PC-9 (cell line): ENCODE results near the gene ARHGAP26. TPM values are rescaled to one million over a fixed set of nuclear protein-coding genes. Genes with fewer than 3 reads are reported as not detected.
A peak's percentile ranks its signal among the peaks of the same experiment; 100 is the strongest.

Source experiments
- BruUV-seq: library from RNA; stranded (reverse); fragments of 400-500 nt; replicated peaks from 2 replicates; lab custom pipeline; 2021; lab: Mats Ljungman, UMichigan
- CTCF ChIA-PET: fragments of 300-600 bp; sonication (Branson Sonifier 250); formaldehyde crosslinking; loops from one replicate; lab custom pipeline; 2022; ENCODE audit warnings: antibody characterized with exemption; lab: Charles Lee
- POLR2A ChIA-PET: fragments of 300-600 bp; sonication (Branson Sonifier 250); formaldehyde crosslinking; loops from one replicate; lab custom pipeline; 2022; ENCODE audit warnings: antibody characterized with exemption; ENCODE audit not compliant: unreplicated experiment; lab: Charles Lee
- DNase-seq, 2 experiments: peaks; one replicate each; pipeline versions ENCODE4 v3.0.0 to v3.0.0-alpha.2; 2015 to 2022; ENCODE audit warnings: mixed read lengths in 1 of 2
- H2AFZ ChIP-seq: fragments of 200-600 bp; sonication (generic); 2 replicates; pipeline ENCODE4 v1.8.1; 2017; ENCODE audit warnings: antibody characterized with exemption
- H3F3A ChIP-seq: fragments of 200-600 bp; sonication (generic); 2 replicates; pipeline ENCODE4 v1.8.1; 2017; ENCODE audit warnings: antibody characterized with exemption, mild to moderate bottlenecking, low read depth; ENCODE audit not compliant: insufficient read depth
- H3K27ac ChIP-seq: fragments of 200-600 bp; sonication (generic); 2 replicates; pipeline ENCODE4 v1.6.1; 2016; ENCODE audit warnings: mixed run types
- H3K27me3 ChIP-seq: fragments of 200-600 bp; sonication (generic); 2 replicates; pipeline ENCODE4 v1.6.1; 2016; ENCODE audit warnings: low read depth, mixed run types; ENCODE audit not compliant: insufficient read depth
- H3K36me3 ChIP-seq: fragments of 200-600 bp; sonication (generic); 2 replicates; pipeline ENCODE4 v1.6.1; 2016; ENCODE audit warnings: low read depth, mixed run types
- H3K4me1 ChIP-seq: fragments of 200-600 bp; sonication (generic); replicated peaks from 2 replicates; pipeline ENCODE4 v1.6.1; 2016; ENCODE audit warnings: mixed run types; ENCODE audit not compliant: insufficient read depth
- H3K4me2 ChIP-seq: fragments of 200-600 bp; sonication (generic); 2 replicates; pipeline ENCODE4 v1.6.1; 2017; ENCODE audit warnings: mixed run types
- H3K4me3 ChIP-seq: fragments of 200-600 bp; sonication (generic); 2 replicates; pipeline ENCODE4 v1.6.1; 2016; ENCODE audit warnings: mixed run types
- H3K79me2 ChIP-seq: fragments of 200-600 bp; sonication (generic); 2 replicates; pipeline ENCODE4 v1.6.1; 2017; ENCODE audit warnings: low read depth, mixed run types
- H3K9me2 ChIP-seq: fragments of 200-600 bp; sonication (generic); 2 replicates; pipeline ENCODE4 v1.8.1; 2017; ENCODE audit warnings: mild to moderate bottlenecking; ENCODE audit not compliant: insufficient read depth
- H3K9me3 ChIP-seq: fragments of 200-600 bp; sonication (generic); 2 replicates; pipeline ENCODE4 v1.8.1; 2016; ENCODE audit warnings: low read depth; ENCODE audit not compliant: insufficient read depth
- H4K20me1 ChIP-seq: fragments of 200-600 bp; sonication (generic); 2 replicates; pipeline ENCODE4 v1.8.1; 2017; ENCODE audit not compliant: insufficient read depth
- CTCF ChIP-seq: fragments of 200-600 bp; sonication (generic); conservative IDR thresholded peaks from 2 replicates; pipeline ENCODE4 v1.6.1; 2017; ENCODE audit warnings: mixed run types, antibody characterized with exemption, mild to moderate bottlenecking, moderate library complexity
- EZH2 ChIP-seq: fragments of 200-600 bp; sonication (generic); IDR thresholded peaks from 2 replicates; pipeline ENCODE4 v1.8.0; 2017; ENCODE audit warnings: antibody characterized with exemption, low read depth
- intact Hi-C: fragments of 100-400 bp; cut with micrococcal nuclease; formaldehyde crosslinking; loops from one replicate; pipeline ENCODE4 v1.10.0; 2022; ENCODE audit not compliant: unreplicated experiment
- total RNA-seq: library from RNA; stranded (reverse); gene quantifications from 2 replicates; pipeline ENCODE4 v1.2.3, GENCODE V29; 2021

Gene ARHGAP26
- total RNA-seq, 1 experiment from 2014 or later, result 29.7 TPM

- Histone ChIP-seq H3K27me3 (no peaks in the 10 kb centered on the region), H2AFZ (no peak overlapping the region; the same call in 1 of the 2 replicates), H3K9me3 (no peaks in the 10 kb centered on the region), H3K4me1 (peaks cover 34% of the 10 kb centered on the region), H3K4me2 (no peak overlapping the region), H3K4me3 (no peak overlapping the region), H4K20me1 (no peaks in the 10 kb centered on the region), H3K79me2 (no peaks in the 10 kb centered on the region), H3K9me2 (no peaks in the 10 kb centered on the region), H3K27ac (no peak overlapping the region), H3K36me3 (no peaks in the 10 kb centered on the region), H3F3A (peaks cover 29% of the 10 kb centered on the region; the same call in 1 of the 2 replicates)
- no TSS peak for BruUV-seq
- TF ChIP-seq CTCF (no peak), EZH2 (no peak)
- POLR2A ChIA-PET, result interaction anchor here (0.6 kb wide), 1 partner anchor 122 kb away, joined by 18 read pairs; no protein-coding TSS in a partner anchor
- intact Hi-C loops, result loop anchor here (10.0 kb wide), 1 partner anchor 125 kb away; no protein-coding TSS in a partner anchor
- CTCF ChIA-PET, result interaction anchor here (0.5 to 1.8 kb wide), 5 partner anchors 36 to 512 kb away, joined by 3 to 8 read pairs (median 4); no protein-coding TSS in a partner anchor
- DNase-seq, result peak in 1 of 2 experiments; percentile 45
Measured at GRCh38 chr5:142749321-142749720, 20.9 kb upstream of the ARHGAP26 start.

GRCh38 chr5:142753116-142753631 lies 17.0 kb upstream of the ARHGAP26 start:
- Histone ChIP-seq H3K27ac (peak overlapping the region; percentile 58), H4K20me1 (no peaks in the 10 kb centered on the region), H2AFZ (peak overlapping the region; percentile 73), H3K4me2 (peak overlapping the region; percentile 45), H3K9me3 (no peaks in the 10 kb centered on the region), H3K36me3 (no peaks in the 10 kb centered on the region), H3K4me3 (no peak overlapping the region), H3F3A (peaks cover 26% of the 10 kb centered on the region; the same call in 1 of the 2 replicates), H3K4me1 (peaks cover 28% of the 10 kb centered on the region), H3K79me2 (no peaks in the 10 kb centered on the region), H3K9me2 (no peaks in the 10 kb centered on the region), H3K27me3 (no peaks in the 10 kb centered on the region)
- peak in 1 of 2 experiments; percentile 77 for DNase-seq
- TF ChIP-seq CTCF, result no peak
- TF ChIP-seq EZH2, result no peak
- no TSS peak for BruUV-seq
- intact Hi-C loops, result no loop called here
- POLR2A ChIA-PET, result interaction anchor here (0.6 kb wide), 2 partner anchors 13 to 26 kb away, joined by 3 to 5 read pairs; no protein-coding TSS in a partner anchor
- CTCF ChIA-PET, result interaction anchor here (1.1 kb wide), 1 partner anchor 127 kb away, joined by 8 read pairs; no protein-coding TSS in a partner anchor

DNA sequence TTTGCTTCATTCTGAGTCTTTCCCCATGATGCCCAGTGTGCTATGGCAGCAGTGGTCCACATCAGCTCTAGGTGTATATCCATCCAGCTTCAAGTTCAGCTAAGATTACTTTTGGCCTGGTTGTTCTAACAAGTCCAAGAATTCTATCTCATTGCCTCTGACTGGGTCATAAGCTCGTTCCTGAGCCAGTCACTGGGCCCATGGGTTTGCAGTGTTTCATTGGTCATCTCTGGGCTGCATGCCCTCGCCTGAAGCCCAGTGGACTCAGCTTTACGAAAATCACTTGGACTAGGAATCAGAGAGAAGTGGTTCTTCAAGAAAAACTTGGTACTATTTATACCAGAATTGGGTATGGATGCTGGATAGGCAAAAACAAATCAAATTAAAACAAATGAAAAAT lies 16.1 kb upstream of the ARHGAP26 start:
- no peaks in the 10 kb centered on the region for H3K27me3 ChIP-seq
- H3K27ac ChIP-seq, result no peak overlapping the region
- CTCF ChIA-PET, result interaction anchor here (1.1 kb wide), 1 partner anchor 127 kb away, joined by 8 read pairs; no protein-coding TSS in a partner anchor

More for the DNA sequence above, 16.1 kb upstream of the ARHGAP26 start:
- TF ChIP-seq CTCF, result no peak
- no peak for TF ChIP-seq EZH2
- Histone ChIP-seq H3K79me2 (no peaks in the 10 kb centered on the region), H2AFZ (no peak overlapping the region), H4K20me1 (no peaks in the 10 kb centered on the region), H3K9me2 (no peaks in the 10 kb centered on the region), H3K4me2 (no peak overlapping the region), H3K36me3 (no peaks in the 10 kb centered on the region), H3K4me3 (no peak overlapping the region), H3K9me3 (no peaks in the 10 kb centered on the region), H3K4me1 (peaks cover 22% of the 10 kb centered on the region), H3F3A (peaks cover 23% of the 10 kb centered on the region; the same call in 1 of the 2 replicates)
- POLR2A ChIA-PET, result interaction anchor here (0.6 kb wide), 1 partner anchor 15 kb away, joined by 5 read pairs; no protein-coding TSS in a partner anchor
- BruUV-seq, result no TSS peak
- intact Hi-C loops, result no loop called here
- DNase-seq, result no peak
